Right renal cortex interstitium (tissue), 3 donors: ENCODE results near the gene RNASEH2C. TPM values are rescaled to one million over a fixed set of nuclear protein-coding genes. Genes with fewer than 3 reads are reported as not detected.
"Not testable (repeated sequence)": the region's sequence is repeated elsewhere in the genome, so short reads cannot be mapped to it uniquely, and the experiment has no call there.

Experiments
- DNase-seq, 3 donors: peaks; one replicate each; pipeline ENCODE4 v3.0.0-alpha.2; 2013; ENCODE audit warnings: low read depth in 3 of 3, low spot score in 2 of 3
- polyA plus RNA-seq, 3 donors: library from polyadenylated mRNA; unstranded; fragments of 120-200 nt; gene quantifications; one replicate each; pipeline ENCODE4 v1.2.1, GENCODE V29; 2013; ENCODE audit not compliant: insufficient read length in 3 of 3

Gene RNASEH2C
- polyA plus RNA-seq = 10 to 100 TPM; 28.3 to 39.1 (median 35.1) TPM

GRCh38 chr11:65720211-65720934, at the start of gene RNASEH2C:
Gene RNASEH2C (minus strand): TSS chr11:65720798. CDS start chr11:65720758, 40 bp downstream.
- peak; percentile 58 to 77 (median 66) for DNase-seq

- not testable (repeated sequence) for DNase-seq
Measured at GRCh38 chr11:65767806-65768205, 47.2 kb upstream of the RNASEH2C start.

- no peak for DNase-seq
Measured at GRCh38 chr11:65767406-65767805, 46.8 kb upstream of the RNASEH2C start.

GRCh38 chr11:65766535-65766934, 45.9 kb upstream of the RNASEH2C start:
- no peak for DNase-seq

GRCh38 chr11:65764434-65764833, 43.8 kb upstream of the RNASEH2C start:
- DNase-seq = no peak

GRCh38 chr11:65762816-65763215, 42.2 kb upstream of the RNASEH2C start:
- DNase-seq = not testable (repeated sequence)

GRCh38 chr11:65762169-65762568, 41.6 kb upstream of the RNASEH2C start:
- DNase-seq = not testable (repeated sequence)

GRCh38 chr11:65745049-65745448, 24.5 kb upstream of the RNASEH2C start:
- DNase-seq = no peak

GRCh38 chr11:65744699-65745042, 24.1 kb upstream of the RNASEH2C start:
- no peak for DNase-seq

GRCh38 chr11:65744026-65744698, 23.6 kb upstream of the RNASEH2C start:
- no peak for DNase-seq

- DNase-seq = no peak
Measured at GRCh38 chr11:65743681-65744025, 23.1 kb upstream of the RNASEH2C start.

- DNase-seq = no peak
Measured at GRCh38 chr11:65742353-65742752, 21.8 kb upstream of the RNASEH2C start.

GRCh38 chr11:65741185-65741584, 20.6 kb upstream of the RNASEH2C start:
- no peak for DNase-seq

GRCh38 chr11:65739022-65739421, 18.4 kb upstream of the RNASEH2C start:
- no peak for DNase-seq

- DNase-seq = no peak
Measured at GRCh38 chr11:65736810-65737209, 16.2 kb upstream of the RNASEH2C start.

- DNase-seq = not testable (repeated sequence)
Measured at GRCh38 chr11:65735111-65735510, 14.5 kb upstream of the RNASEH2C start.

- no peak for DNase-seq
Measured at GRCh38 chr11:65730461-65730860, 9.9 kb upstream of the RNASEH2C start.

GRCh38 chr11:65727865-65728264, 7.3 kb upstream of the RNASEH2C start:
- DNase-seq = no peak

- DNase-seq = no peak
Measured at GRCh38 chr11:65726660-65727059, 6.1 kb upstream of the RNASEH2C start.

GRCh38 chr11:65722261-65722660, 1.7 kb upstream of the RNASEH2C start:
- no peak for DNase-seq

- no peak for DNase-seq
Measured at GRCh38 chr11:65719871-65720210, 757 bp downstream of the RNASEH2C start.

- no peak for DNase-seq
Measured at GRCh38 chr11:65718964-65719492, 1.6 kb downstream of the RNASEH2C start.
